ENCODE results near the gene HSPG2. TPM values are rescaled to one million over a fixed set of nuclear protein-coding genes. Genes with fewer than 3 reads are reported as not detected.

Gene HSPG2
- total and polyA plus RNA-seq, 2 of the 13 experiments (the other 11 are each of a cell fraction or from before 2014, with no cell fraction given) = 9.1 to 13.1 TPM

GRCh38 chr1:21913258-21913657 is 23.9 kb downstream of the HSPG2 start:
- BruUV-seq (replicated peaks) = no TSS peak
- Histone ChIP-seq H3K4me1 (ENCODE audit: insufficient read depth, low read length) (peaks cover 58% of the 10 kb centered on the region), H3K4me2 (ENCODE audit: low read depth, low read length) (no peak overlapping the region), H3K9ac (ENCODE audit: insufficient read depth, low read depth, low read length) (no peak overlapping the region), H3K4me3 (replicated peaks in 1 of 3; ENCODE audit: insufficient read depth in 1 of 3, low read depth in 2 of 3, low read length in 3 of 3) (no peak overlapping the region), H3K79me2 (ENCODE audit: insufficient read depth, low read length) (no peaks in the 10 kb centered on the region), H3K27me3 (ENCODE audit: control insufficient read depth in 1 of 2, insufficient read depth in 2 of 2, low read length in 2 of 2) (no peaks in the 10 kb centered on the region), H3K27ac (ENCODE audit: extremely low read length, insufficient read depth, low read length) (no peak overlapping the region), H4K20me1 (ENCODE audit: insufficient read depth, low read length) (no peaks in the 10 kb centered on the region), H2AFZ (ENCODE audit: low read length) (no peak overlapping the region), H3K36me3 (replicated peaks in 1 of 2; ENCODE audit: control insufficient read depth in 1 of 2, insufficient read depth in 2 of 2, low read length in 2 of 2) (no peaks in the 10 kb centered on the region; a peak in 1 of 5 replicates), H3K9me3 (ENCODE audit: low read length) (no peaks in the 10 kb centered on the region)
- FAIRE-seq (no peak), ATAC-seq (peak; percentile 10; the same call in 1 of the 3 replicates), DNase-seq (ENCODE audit: low spot score) (no peak)
- POLR2A ChIA-PET = no interaction called here
- intact Hi-C loops (cut with micrococcal nuclease; ENCODE audit: unreplicated experiment) = no loop called here
- CTCF ChIA-PET (ENCODE audit: low intra/inter-chr PET ratio, low total read pairs) = no interaction called here
- in situ Hi-C loops (cut with HindIII; ENCODE audit: extremely low pct_ligation_motif_present, low pct_unique_long_range_greater_than_20kb) = loop anchor here (5.0 kb wide), 1 partner anchor 44 kb away; no protein-coding TSS in a partner anchor
- WGBS (ENCODE audit: low lambda C conversion rate) = no CpG with 5 or more reads among the region's 8 CpGs
- TF ChIP-seq BRD4 (CRISPR knock-in tag; IDR thresholded peaks at IDR 0.05) = no peak
- TF ChIP-seq MAFF (IDR thresholded peaks at IDR 0.05; ENCODE audit: low read depth, low read length) = no peak
- TF ChIP-seq RNF2 (conservative IDR thresholded peaks at IDR 0.05; ENCODE audit: low read depth) = no peak
- no peak for TF ChIP-seq CAMTA2 (CRISPR knock-in tag; IDR thresholded peaks at IDR 0.05; ENCODE audit: borderline replicate concordance)
- no peak for TF ChIP-seq ZNF691 (CRISPR knock-in tag; IDR thresholded peaks at IDR 0.05; ENCODE audit: borderline replicate concordance, low read depth)
- no peak for TF ChIP-seq SIX1 (CRISPR knock-in tag; IDR thresholded peaks at IDR 0.05; ENCODE audit: borderline replicate concordance)
- TF ChIP-seq ZNF652 (CRISPR knock-in tag; IDR thresholded peaks at IDR 0.05; ENCODE audit: borderline replicate concordance, low read depth) = no peak
- TF ChIP-seq CREB3 (CRISPR knock-in tag; IDR thresholded peaks at IDR 0.05) = no peak
- 0 out of 2 replicates have a peak, but pooled peaks have one; percentile 17 for TF ChIP-seq HDAC1 (CRISPR knock-in tag; IDR thresholded peaks at IDR 0.05)
- TF ChIP-seq ZNF839 (CRISPR knock-in tag; IDR thresholded peaks at IDR 0.05; ENCODE audit: borderline replicate concordance) = no peak
- TF ChIP-seq ZBTB38 (CRISPR knock-in tag; IDR thresholded peaks at IDR 0.05) = peak; percentile 33; the same call in 1 of the 2 replicates
- TF ChIP-seq TBX2 (CRISPR knock-in tag; IDR thresholded peaks at IDR 0.05; ENCODE audit: borderline replicate concordance) = no peak
- no peak for TF ChIP-seq ATF6 (CRISPR knock-in tag; conservative IDR thresholded peaks at IDR 0.05)
- no peak for TF ChIP-seq ZFP36L1 (CRISPR knock-in tag; IDR thresholded peaks at IDR 0.05)
- TF ChIP-seq ZNF644 (CRISPR knock-in tag; IDR thresholded peaks at IDR 0.05; ENCODE audit: low read depth) = no peak
- no peak for TF ChIP-seq ZMAT3 (CRISPR knock-in tag; conservative IDR thresholded peaks at IDR 0.05)
- TF ChIP-seq ZNF639 (CRISPR knock-in tag; conservative IDR thresholded peaks at IDR 0.05) = no peak
- no peak for TF ChIP-seq ZNF281 (CRISPR knock-in tag; IDR thresholded peaks at IDR 0.05; ENCODE audit: borderline replicate concordance)
